Measurements from ENCODE around the gene HSBP1.

DNA sequence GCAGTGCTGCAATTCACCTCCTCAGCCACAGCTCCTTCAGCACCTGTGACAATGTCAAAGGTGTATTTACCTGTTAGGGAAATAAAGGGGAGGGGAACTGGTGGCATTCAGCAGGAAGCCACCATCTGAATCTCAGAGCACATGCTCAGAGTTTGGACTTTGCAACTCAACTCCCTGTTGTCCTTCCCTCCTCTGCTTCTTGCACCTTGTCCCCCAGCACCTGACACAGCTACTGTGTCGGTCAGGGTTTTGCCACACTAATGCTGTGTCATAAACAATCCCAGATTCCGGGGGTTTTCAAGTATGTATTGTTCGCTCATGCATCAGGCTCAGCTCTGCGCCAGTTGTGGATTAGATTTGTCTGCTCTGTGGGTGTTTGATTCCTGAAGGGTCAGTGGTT lies 43.7 kb downstream of the HSBP1 start:
- TF ChIP-seq CTCF (conservative IDR thresholded peaks at IDR 0.05; ENCODE audit: low read depth, low read length) (no peak), EZH2 (IDR thresholded peaks at IDR 0.05; ENCODE audit: borderline replicate concordance, low read depth, low read length, poor library complexity, severe bottlenecking) (no peak)
